HG03103 (cell line): ENCODE results near the gene TMEM260.
"Not testable (repeated sequence)": the region's sequence is repeated elsewhere in the genome, so short reads cannot be mapped to it uniquely, and the experiment has no call there.

Experiments
- ATAC-seq: cut with Tn5 transposase; IDR thresholded peaks from one replicate; pipeline ENCODE4 v1.9.1; 2021; ENCODE audit warnings: low read depth; ENCODE audit not compliant: unreplicated experiment

Gene TMEM260

DNA sequence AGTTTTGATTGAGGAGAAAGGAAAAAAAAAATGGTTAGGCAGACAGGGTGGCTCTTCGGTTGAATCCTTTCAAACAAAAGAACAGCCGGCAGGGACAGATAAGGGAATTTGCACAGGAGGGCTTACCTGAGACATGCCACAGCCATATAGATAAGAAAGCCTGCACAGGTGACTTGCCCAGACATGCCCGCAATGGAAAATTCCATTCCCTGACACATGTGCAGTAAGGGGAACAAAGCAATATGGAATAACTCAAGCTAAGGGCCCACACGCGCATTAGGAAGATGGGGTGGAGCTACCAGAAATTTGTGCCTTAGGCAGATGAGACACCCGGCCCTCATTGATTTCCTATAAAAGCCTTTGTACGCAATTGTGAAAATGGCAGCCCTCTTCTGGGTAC is 86.7 kb downstream of the TMEM260 start:
- ATAC-seq = no peak

GRCh38 chr14:56666716-56667115 is 87.1 kb downstream of the TMEM260 start:
- no peak for ATAC-seq

DNA sequence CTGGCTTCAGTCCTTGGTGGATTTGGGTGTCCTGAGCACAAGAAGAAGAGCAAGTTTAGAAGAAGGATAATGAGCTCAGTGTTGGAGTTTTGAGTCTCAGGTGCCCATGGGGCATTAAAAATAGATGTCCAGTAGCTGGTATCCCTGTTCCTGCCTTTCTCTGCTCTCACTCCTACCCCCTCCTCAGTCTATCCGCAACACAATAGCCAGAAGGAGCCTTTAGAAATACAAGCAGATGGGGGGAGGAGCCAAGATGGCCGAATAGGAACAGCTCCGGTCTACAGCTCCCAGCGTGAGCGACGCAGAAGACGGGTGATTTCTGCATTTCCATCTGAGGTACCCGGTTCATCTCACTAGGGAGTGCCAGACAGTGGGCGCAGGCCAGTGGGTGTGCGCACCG is 87.7 kb downstream of the TMEM260 start:
- not testable (repeated sequence) for ATAC-seq

DNA sequence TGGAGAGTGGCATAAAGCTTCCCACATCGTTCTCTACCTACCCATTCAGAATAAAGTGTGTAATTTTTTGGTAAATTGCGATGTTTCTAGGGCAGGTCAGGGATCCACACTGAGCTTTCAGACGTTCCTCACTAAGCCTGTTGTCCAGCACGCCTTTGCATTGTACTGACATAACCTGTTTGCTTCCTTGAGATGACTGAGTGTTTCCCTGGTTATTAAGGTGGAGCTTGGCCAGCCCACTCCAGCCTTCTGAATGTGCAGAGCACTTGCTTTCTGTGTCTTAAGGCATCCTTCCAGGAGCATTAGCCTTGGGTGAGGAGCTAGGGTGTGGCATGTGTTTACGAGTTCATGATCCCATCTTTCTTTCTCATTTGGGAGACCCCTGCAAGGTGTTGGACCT is 96.4 kb downstream of the TMEM260 start:
- no peak for ATAC-seq

GRCh38 chr14:56678838-56679237 is 99.2 kb downstream of the TMEM260 start:
- no peak for ATAC-seq

GRCh38 chr14:56686416-56686815 is 106.8 kb downstream of the TMEM260 start:
- ATAC-seq = no peak

DNA sequence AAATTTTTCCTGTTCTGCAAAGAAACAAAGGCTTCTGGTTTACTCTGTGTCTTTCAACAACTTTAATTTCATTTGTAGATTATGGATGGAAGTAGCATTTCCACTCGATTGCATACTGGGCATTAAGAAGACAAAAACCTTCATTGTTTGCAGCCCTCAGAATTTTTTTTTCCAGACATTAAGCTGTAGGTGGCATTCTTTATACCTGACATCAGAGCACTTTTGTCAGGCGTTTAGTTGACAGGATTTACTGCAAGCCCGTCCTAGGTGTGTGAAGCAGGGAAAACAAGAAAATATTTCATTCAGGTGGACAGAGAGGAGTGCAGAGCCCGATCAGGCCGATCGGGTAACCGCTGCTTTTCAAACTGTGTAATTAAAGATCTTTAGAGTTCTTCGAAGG is 107.5 kb downstream of the TMEM260 start:
- ATAC-seq = no peak

- ATAC-seq = no peak
Measured at GRCh38 chr14:56694609-56695008, 115.0 kb downstream of the TMEM260 start.

DNA sequence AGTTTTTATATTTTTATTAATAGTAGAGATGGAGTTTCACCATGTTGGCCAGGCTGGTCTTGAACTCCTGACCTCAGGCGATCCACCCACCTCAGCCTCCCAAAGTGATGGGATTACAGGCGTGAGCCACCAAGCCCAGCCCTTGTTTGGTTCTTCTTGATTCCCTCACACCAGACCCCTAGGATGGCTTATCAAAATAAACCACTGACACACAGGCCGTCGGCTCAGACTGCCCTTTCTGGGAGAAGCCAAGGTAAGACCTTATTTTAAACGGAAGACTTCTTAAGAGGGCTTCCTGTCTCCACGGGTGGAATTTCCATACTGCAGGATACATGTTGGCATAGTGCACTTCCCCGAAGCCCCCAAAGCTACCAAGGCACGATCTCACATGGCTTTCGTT is 115.6 kb downstream of the TMEM260 start:
- ATAC-seq = not testable (repeated sequence)
